Activated naive CD4-positive, alpha-beta T cell (primary cell): ENCODE measurements around the gene INMT.

Experiments
- DNase-seq, 4 experiments: peaks; one replicate each; lab custom pipeline; 2025; lab: John Stamatoyannopoulos, UW

Gene INMT

DNA sequence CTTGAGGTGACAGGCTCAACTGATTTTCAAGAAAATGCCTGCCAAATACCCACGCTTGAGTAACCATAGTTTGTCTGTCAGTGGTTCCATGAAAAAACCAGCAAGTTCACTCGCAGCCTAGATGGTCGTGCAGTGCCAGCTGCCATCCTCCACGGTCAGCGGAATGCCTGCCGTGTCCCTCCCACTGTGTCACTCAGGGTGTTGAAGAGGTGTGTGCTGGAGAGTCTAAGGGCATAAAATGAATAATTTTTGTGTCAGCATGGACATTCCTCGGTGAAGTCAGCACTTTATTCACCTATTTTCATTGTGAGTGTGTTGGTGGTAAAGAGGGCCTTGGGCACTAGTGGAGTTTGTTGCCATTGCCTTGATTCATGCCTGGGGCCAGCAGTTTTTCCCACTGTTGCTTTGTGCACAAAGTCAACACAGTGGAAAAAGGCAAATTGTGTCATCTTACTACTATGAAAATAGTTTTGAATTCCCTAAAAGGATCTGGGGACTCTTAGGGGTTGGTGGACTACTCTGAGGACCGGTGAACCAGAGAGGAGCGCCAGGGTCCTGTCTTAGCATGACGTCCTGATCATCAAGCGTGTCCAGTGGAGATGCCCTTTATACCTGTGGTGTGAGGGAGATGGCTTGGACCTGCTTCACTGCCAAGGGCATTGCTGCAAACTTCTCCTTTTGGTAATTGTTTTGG lies 36.9 kb downstream of the INMT start:
- no peak for DNase-seq

DNA sequence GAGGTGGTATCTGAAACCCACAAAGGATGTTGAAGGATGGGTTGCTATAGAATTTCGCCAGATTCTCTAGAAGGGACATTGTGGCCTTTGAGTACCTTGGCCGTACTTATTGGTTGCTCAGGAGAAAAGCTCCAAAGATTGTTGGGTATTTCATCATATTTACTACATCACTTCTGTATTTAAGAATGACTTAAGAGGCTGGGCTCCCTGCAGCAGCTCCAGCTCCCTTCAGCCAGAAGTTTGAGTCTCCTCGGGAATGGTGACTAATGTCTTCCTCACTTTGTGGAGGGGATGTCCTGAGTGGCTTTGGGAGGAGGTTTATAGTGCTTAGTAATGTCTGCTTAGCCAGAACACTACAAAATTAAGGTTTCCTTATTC lies 37.4 kb downstream of the INMT start:
- DNase-seq = no peak

DNA sequence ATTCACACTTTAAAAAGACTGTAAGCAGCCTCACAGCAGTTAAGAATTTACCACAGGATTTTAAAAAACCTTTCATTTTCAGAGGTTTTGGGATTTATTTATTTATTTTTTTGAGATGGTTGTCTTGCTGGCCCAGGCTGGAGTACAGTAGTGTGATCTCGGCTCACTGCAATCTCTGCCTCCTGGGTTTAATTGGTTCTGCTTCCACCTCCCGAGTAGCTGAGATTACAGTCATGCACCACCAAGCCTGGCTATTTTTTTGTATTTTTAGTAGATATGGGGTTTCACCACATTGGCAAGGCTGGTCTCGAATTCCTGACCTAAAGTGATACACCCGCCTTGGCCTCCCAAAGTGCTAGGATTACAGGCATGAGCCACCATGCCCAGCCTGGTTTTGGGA lies 38.4 kb downstream of the INMT start:
- DNase-seq = no peak

DNA sequence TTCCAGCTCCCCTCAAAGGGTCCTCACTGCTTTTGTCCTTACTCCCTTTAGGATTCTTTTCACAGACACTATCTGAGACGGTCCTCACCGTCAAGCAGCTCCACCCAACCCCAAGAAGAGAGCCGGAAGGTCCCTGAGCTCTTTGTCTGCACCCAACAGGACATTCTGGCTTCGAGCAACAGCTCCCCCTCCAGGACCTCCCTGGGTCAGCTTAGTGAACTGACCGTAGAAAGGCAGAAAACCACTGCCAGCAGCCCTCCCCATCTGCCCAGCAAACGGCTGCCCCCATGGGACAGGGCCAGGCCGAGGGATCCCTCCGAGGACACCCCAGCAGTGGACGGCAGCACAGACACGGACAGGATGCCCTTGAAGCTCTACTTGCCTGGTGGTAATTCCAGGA lies 39.2 kb downstream of the INMT start:
- no peak for DNase-seq

DNA sequence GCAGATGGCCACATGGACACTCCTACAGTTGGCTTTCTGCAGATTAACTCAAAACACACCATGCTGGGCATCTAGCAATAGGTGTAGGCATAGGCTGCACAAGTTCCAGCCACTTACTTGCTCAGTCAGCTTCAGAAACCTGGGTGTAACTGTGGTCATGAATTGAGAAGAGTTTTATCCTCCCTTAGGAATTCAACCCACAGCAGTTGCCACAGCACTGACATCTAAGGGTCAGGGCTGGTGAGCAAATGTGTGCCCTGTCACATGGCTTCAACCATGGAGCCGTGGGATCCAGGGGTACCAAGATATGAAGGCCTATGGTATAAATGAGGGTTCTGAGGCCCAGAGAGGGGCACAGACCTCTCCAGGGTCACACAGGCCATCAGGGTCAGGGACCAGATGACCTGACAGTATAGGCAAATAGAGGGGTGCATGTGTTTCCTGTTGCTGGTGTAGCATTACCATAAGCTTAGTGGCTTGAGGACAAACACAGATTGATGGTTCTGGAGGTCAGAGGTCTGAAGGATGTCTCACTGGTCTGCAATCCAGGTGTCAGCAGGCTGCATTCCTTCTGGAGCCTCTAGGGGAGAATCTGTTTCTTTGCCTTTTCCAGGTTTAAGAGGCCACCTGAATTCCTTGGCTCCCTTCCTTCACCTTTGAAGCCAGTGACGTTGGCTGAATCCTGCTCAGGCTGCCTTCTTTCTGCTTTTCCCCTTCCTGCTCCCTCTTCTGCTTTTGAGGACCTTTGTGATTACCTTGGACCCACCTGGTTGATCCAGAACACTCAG lies 43.4 kb downstream of the INMT start:
- DNase-seq = no peak

DNA sequence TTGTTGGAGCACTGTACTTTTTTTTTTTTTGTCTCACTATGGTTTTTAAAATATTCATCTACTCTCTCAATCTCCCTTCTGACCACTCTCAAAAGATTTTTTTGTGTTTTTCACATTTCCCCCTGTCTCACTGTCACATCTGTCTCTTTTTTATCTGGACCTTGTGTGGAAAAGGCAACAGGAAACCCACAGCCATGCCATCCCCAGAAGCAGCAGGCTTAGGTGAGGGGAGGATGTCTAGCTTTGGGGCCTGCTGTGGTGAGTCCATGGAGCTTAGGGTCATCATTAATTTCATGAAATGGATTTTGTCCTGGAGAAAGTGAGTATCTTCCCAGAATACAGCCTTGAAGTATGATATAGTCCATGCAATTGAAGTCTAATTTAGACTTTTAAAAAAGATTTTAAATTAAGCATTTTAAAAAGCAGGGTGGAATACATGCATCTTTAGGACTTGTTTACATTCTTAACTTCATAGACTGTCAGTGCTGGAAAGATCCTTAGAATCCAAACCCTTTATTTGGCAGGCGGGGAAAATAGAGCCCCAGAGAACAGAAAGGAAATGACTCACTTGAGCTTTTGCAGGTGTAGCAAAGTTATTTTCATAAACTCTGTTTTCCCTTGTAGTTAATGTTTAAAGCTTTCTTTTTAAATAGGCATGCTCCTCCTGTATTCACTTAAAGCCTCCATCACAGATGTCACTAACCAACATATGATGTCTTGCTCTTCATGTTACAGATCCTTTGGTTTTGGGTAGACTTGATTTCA lies 44.4 kb downstream of the INMT start:
- no peak for DNase-seq

DNA sequence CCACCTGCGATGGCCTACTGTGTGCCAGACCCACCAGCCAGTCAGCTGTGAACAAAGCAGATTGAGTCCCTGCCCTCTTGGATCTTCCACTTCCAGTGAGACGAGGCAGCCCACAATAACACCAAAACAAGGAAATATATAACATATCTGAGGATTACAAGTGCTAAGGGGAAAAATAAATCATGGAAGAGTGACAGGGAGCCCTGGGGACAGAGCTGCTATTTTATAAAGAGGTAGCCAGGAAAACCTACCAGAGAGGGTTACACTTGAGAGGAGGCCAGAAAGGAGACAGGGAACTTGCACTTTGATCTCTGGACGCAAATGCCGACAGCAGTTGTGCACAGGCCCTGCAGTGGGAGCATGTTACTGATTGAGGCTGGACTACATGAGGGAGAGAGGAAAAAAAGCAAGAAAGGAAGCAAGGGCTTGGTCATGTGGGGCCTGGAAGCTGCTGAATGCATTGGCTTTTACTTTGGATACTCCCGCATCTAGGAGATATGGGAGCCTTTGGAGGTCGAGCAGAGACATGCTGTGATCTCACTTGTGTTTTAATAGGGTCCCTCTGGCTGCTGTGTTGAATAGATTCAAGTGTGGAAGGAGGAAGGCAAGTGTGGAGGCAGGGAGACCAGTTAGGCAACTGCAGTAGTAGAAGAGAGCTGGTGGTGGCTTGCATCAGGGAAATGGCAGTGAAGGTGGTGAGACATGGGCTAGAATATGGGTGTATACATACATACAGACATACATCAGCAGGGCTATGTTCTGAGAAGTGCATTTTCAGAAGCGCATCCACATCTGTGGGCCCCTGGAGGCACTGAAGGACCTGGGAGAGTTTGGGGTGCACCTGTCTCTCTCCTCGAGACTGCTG lies 45.5 kb downstream of the INMT start:
- no peak for DNase-seq

DNA sequence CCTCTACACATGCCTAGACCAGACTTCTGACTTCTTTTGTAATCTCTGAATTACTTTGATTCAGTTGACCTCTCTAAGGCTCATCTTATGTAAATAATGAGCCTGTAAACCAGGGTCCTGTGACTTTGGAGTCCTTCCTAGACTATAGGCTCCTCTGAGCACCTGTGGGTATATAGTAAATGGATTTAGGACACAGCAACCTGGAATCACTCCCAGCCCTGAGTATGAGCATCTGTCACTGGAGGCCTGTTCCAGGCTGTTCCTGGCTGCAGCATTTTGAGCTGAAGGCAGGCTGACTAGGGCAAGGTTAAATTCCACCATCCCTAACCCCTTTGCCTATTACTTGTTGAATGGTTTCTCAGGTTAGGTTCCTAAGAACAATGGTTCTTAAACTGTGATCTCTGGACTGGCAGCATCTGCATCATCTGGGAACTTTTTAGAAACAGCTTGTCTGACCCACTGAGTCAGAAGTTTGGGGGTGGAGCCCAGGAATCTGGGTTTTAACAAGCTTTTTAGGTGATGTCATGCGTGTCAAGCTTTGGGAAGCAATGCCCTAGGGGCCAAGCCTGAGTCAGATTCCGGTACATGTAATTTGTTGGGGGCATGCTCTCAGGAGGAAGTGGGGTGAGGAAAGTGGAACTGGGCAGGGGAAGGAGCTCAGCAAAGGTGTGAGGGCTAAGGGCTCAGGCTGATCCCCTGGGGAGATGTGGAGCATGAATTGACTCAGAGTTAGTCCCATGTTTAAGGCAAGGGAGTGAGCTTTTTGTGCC lies 47.5 kb downstream of the INMT start:
- no peak for DNase-seq

DNA sequence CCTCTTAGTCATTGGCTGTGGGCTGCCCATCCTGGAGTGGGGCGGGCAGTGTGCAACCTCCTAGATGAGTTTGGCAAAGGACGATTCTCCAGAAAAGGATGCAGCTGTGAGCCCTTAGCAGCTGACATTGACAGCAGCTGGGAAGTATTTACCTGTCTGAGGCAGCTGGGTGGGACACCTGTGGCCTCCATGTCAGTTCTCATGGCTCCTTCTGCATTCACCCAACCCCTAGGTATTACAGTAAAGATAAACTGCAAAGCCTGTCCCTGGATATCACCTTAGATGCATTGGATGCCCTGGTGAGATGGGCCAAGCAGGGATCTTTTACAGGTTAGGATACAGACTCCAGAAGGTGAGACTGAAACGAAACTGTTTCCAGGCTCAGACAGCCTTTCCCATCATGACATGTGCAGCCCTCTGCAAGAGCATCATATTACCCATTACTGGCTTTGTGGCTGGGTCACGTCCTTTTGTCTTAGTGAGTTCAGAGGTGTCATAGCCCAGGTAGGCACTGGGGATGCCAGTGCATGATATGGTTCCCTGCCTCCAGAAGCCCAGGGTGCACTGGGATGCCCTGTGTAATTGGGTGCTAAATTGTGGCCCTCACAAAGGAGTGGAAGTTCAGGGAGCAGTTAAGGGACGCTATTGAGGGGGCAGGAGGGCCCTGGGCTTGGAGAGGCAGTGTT lies 48.2 kb downstream of the INMT start:
- no peak for DNase-seq

DNA sequence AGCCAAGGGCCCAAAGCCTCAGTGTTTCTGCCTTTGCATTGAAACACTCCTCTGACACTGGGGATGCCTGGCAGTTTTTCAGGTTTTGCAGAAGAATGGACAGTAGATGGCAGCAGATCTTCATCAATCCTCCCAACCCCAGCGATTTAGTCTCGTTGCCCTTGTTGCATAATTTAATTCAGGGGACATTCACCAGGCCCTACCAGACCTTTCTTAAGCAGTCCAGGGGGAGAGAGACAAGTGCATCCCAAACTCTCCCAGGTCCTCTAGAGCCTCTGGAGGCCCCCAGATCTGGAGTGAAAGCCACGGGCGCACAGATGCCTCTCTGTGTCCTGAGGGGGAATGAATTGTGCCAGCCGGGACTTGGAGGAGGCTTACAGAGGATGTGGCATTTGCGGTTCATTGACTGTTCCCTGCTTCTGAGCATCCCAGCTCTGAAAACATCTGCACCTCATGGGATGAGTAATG lies 48.9 kb downstream of the INMT start:
- no peak for DNase-seq

DNA sequence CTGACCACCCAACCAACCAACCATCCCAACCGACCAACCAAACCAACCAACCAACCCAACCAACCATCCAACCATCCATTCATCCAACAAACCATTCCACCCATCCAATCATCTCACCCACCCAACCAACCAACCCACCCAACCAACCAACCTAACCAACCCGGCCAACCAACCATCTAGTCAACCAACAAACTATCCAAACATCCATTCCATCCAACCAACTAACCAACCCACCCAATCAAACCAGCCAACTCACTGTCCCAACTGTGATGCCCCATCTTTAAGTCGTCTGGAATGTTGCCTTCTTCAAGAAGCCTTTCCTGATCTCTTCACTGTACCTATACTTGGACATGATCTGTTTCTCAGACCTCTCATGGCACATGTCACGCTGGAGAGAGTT lies 50.9 kb downstream of the INMT start:
- DNase-seq = no peak

DNA sequence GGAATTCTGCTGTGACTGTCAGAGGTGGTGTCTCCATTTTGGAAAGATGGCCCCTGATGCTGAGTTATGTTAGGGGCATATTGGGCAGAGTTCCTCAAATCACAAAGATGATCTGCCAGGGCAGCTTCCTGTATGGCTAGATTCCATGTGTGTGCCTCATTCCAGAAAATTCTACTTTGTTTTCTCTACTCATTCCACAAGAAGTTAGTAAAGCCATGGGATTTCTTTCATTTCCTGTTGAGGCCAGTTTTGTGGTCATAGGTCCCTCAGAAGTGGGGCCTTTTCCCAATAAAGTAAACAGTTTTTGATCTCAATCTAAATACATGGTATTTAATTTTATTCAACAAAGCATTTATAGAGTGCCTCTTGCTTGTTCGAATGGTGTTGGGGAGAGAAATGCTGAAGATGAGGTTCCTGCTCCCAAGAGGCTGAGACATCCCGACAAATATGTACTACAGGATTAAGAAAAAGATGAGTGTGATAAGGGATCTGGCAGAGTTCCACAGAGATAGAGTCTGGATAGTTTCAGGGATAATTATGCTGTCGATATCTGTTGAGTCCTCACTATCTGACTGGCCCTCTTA lies 52.2 kb downstream of the INMT start:
- no peak for DNase-seq

DNA sequence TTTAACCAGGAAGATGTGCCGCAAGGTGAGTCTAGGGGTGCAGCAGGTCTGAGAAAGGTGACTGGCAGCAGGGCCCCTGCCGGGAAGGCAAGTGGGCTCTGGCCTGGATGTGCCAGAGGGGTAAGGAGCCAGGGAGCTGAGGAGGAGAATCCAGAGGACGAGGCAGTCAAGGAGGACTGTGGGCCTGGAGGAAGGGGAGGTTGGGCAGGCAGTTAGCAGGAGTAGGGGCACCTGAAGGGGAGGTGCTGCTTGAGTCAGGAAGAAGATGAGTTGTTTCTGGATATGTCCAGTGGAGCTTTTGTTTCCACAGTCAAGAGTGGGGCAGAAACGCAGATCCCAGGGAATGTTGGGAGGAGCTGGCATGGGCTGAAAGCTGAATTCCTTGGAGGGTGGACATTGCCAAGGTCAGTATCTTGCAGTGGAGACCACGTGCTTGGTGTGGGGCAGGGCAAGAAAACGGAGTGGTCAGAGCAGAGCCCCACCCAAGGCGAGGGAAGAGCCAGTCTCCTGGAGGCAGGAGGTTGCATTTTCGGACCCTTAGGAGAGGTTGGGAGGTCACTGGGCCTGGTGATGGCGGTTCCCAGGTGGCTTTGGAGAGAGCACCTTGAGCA lies 53.3 kb downstream of the INMT start:
- no peak for DNase-seq

DNA sequence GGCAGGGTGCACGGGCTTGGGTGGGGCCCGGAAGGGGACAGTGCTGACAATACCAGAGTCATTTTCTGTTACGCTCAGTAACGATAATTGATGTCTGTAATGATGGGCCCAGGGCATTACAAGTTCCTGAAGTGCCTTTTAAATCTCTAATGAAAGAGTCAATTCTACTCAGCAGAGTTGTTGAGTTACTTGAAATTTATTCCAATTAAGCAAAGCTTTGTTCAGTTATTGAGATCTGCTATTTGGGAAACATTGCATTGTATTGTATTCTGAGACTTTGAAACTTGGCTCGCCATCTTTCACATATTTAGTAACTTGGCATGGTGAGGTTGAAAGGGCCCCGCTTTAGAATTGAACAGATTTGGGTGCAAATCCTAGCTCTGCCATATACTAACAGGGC lies 54.0 kb downstream of the INMT start:
- no peak for DNase-seq
